ENCODE measurements around the gene OR9Q1. TPM values are rescaled to one million over a fixed set of nuclear protein-coding genes. Genes with fewer than 3 reads are reported as not detected.

The OR9Q1 gene
- total and polyA plus RNA-seq, 2 of the 8 experiments (the other 6 are each of a cell fraction or from before 2014, with no cell fraction given) = not detected

DNA sequence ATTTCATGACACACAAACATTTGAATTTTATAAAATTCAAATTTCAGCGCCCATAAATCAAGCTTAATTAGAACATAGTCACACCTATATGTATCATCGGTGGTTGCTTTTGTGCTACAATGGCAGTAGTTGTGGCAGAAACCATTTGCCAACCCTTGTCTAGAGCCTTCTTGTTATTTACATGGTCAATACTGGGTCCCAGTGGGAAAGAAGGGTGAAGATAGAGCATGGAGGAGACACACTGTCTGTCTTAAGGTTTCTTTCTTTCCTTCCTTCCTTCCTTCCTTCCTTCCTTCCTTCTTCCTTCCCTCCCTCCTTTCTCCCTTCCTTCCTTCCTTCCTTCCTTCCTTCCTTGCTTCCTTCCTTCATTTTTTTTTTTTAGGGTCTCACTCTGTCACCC lies 10.8 kb downstream of the OR9Q1 start:
- no peak overlapping the region for H4K91ac ChIP-seq (replicated peaks; ENCODE audit: insufficient read length, low read length)
- CTCF ChIA-PET (ENCODE audit: partially characterized antibody) = interaction anchor here (1.3 kb wide), 1 partner anchor 227 kb away, joined by 3 read pairs; no protein-coding TSS in a partner anchor
- H4K5ac ChIP-seq (ENCODE audit: insufficient read length, low read depth, low read length) = no peak overlapping the region
- peaks cover 0 to 5% of the 10 kb centered on the region in 2 experiments; a peak in 2 of 4 replicates for H3K9me3 ChIP-seq (ENCODE audit: insufficient read depth in 2 of 2, low read depth in 1 of 2, low read length in 1 of 2)
- no peaks in the 10 kb centered on the region for H3K23me2 ChIP-seq (ENCODE audit: low read depth, low read length)
- no peak overlapping the region for H2AK5ac ChIP-seq (ENCODE audit: low read depth, low read length)
- no peak overlapping the region for H3K4ac ChIP-seq (replicated peaks; ENCODE audit: insufficient read length, low read depth, low read length)
- no peak overlapping the region for H3K4me3 ChIP-seq (ENCODE audit: extremely low read depth in 1 of 4, insufficient read depth in 2 of 4, low read depth in 3 of 4, low read length in 4 of 4)
- no peaks in the 10 kb centered on the region for H4K20me1 ChIP-seq (replicated peaks in 1 of 2; ENCODE audit: control insufficient read depth in 1 of 2, insufficient read depth in 2 of 2, low read length in 2 of 2)
- FAIRE-seq (no peak), DNase-seq (ENCODE audit: low read depth in 1 of 2, low spot score in 2 of 2) (no peak)
- POLR2A ChIA-PET (ENCODE audit: partially characterized antibody) = no interaction called here
- H2BK12ac ChIP-seq (ENCODE audit: low read depth, low read length) = no peak overlapping the region
- H4K8ac ChIP-seq (ENCODE audit: extremely low read depth, insufficient read depth, low read length) = no peak overlapping the region
- H3K4me1 ChIP-seq (replicated peaks in 1 of 4; ENCODE audit: control insufficient read depth in 3 of 4, insufficient read depth in 4 of 4, low read length in 3 of 4) = no peaks in the 10 kb centered on the region
- no peak overlapping the region for H3K27ac ChIP-seq (ENCODE audit: low read depth, low read length)
- H3K27me3 ChIP-seq (replicated peaks in 1 of 4; ENCODE audit: control insufficient read depth in 3 of 4, extremely low read depth in 1 of 4, insufficient read depth in 3 of 4, low read length in 3 of 4) = no peaks in the 10 kb centered on the region
- H3K79me2 ChIP-seq (ENCODE audit: control insufficient read depth in 1 of 2, insufficient read depth in 2 of 2, low read length in 2 of 2) = no peaks in the 10 kb centered on the region
- no peak overlapping the region for H2BK15ac ChIP-seq (ENCODE audit: low read length)
- H3K36me3 ChIP-seq (ENCODE audit: control insufficient read depth in 2 of 4, insufficient read depth in 4 of 4, low read length in 3 of 4) = no peaks in the 10 kb centered on the region
- no peak overlapping the region for H3K56ac ChIP-seq (replicated peaks; ENCODE audit: insufficient read length, low read depth, low read length)
- no peak overlapping the region for H2AFZ ChIP-seq (ENCODE audit: low read length)
- no peak overlapping the region for H3K18ac ChIP-seq (ENCODE audit: extremely low read depth, low read length)
- H3K23ac ChIP-seq (ENCODE audit: insufficient read length) = no peak overlapping the region
- no peaks in the 10 kb centered on the region for H3K79me1 ChIP-seq (ENCODE audit: low read depth, low read length)
- no peak overlapping the region for H3K9ac ChIP-seq (replicated peaks in 1 of 4; ENCODE audit: extremely low read depth in 1 of 4, low read depth in 3 of 4, low read length in 3 of 4)
- H2BK20ac ChIP-seq (ENCODE audit: low read length) = no peak overlapping the region
- H3K14ac ChIP-seq (ENCODE audit: insufficient read length) = no peak overlapping the region
- no peak overlapping the region for H3K4me2 ChIP-seq (ENCODE audit: insufficient read depth in 1 of 2, low read depth in 2 of 2, low read length in 2 of 2)
- no peak overlapping the region for H2BK5ac ChIP-seq (ENCODE audit: low read depth, low read length)
- WGBS, 2 experiments (ENCODE audit: extremely low coverage in 1 of 2, insufficient coverage in 1 of 2, insufficient read length in 1 of 2, insufficient replicate concordance in 2 of 2, low coverage in 1 of 2, low lambda C conversion rate in 2 of 2, missing lambda C conversion rate in 1 of 2) = 84% methylated on average over 2 of the region's 2 CpGs; no CpG with 5 or more reads in 1 of the 2 experiments
- no peak overlapping the region for H2BK120ac ChIP-seq (replicated peaks; ENCODE audit: low read depth, low read length)
- TF ChIP-seq TAF7 (optimal IDR thresholded peaks at IDR 0.05; ENCODE audit: borderline replicate concordance, low read depth, low read length) (no peak), RFX5 (IDR thresholded peaks at IDR 0.05; ENCODE audit: borderline replicate concordance, low read depth, low read length) (no peak), NANOG (IDR thresholded peaks at IDR 0.05; ENCODE audit: insufficient read depth, low read depth, low read length, poor library complexity, severe bottlenecking) (no peak), KDM5A (IDR thresholded peaks at IDR 0.05; ENCODE audit: low read length) (no peak), GABPA (IDR thresholded peaks at IDR 0.05; ENCODE audit: borderline replicate concordance, insufficient read depth, low read length) (no peak), CTCF (IDR thresholded peaks at IDR 0.05; ENCODE audit: control extremely low read depth in 1 of 3, insufficient read depth in 1 of 3, low read depth in 1 of 3, low read length in 3 of 3) (no peak)
